ENCODE data around the gene C2CD2L.

DNA sequence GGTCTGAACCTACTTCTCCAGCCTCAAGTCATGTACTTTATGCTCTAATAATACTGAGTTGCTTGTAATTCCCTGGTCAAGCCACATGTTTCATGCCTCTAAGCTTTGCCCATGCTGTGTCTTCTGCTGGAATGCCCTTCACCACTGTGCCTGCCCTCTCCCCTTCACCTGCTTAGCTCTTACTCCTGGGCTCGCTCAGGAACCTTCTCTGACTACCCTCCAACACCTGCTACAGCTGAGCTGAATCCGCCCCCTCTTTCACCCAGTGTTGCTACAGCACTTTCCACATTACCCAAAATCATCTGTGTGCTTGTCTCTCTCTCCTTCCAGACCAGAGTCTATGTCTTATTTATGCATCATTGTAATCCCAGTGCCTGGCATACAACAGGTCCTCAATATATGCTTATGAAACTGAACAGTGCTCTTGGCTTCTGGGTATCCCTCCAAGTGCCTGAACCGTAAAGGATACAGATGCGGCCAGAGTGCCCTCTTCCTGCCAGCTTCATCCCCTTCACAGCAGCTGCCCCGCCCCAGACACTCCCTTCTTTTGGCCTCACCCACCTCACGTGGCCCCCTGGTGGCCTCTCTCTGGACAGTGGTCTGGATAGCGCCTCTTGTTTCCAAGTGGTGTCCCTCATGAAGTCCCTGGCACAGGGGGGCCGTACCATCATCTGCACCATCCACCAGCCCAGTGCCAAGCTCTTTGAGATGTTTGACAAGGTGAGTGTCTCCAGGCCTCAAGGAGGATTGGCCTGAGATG is 48.8 kb downstream of the C2CD2L start:
- no peak for TF ChIP-seq POLR2A (IDR thresholded peaks at IDR 0.05)
- TF ChIP-seq CTCF (IDR thresholded peaks at IDR 0.05): no peak
